Measurements from ENCODE around the gene CFAP61.

GRCh38 chr20:20137851-20138250 lies 85.5 kb downstream of the CFAP61 start:
- TF ChIP-seq CTCF (IDR thresholded peaks at IDR 0.05) (no peak), POLR2A (IDR thresholded peaks at IDR 0.05) (no peak)

Measured in heart left ventricle (tissue), 13 donors.